Lung (tissue), 12 donors: ENCODE measurements around the gene DDX24. TPM values are rescaled to one million over a fixed set of nuclear protein-coding genes. Genes with fewer than 3 reads are reported as not detected.
A peak's percentile ranks its signal among the peaks of the same experiment; 100 is the strongest.

Source experiments
- ATAC-seq: fragments of 200-7000 bp; cut with Tn5 transposase; one replicate; pipeline ENCODE4 v1.9.1; 2020; ENCODE audit warnings: moderate number of reproducible peaks; ENCODE audit not compliant: insufficient read depth, low FRiP score
- DNase-seq, 3 donors: peaks; one replicate each; pipeline ENCODE4 v3.0.0-alpha.2; 2013 to 2017
- H3K27ac ChIP-seq, 2 donors: one replicate each; pipeline ENCODE4 v1.5.1; 2013; ENCODE audit warnings: mild to moderate bottlenecking in 2 of 2, moderate library complexity in 2 of 2, control low read depth in 1 of 2, inconsistent platforms in 1 of 2, low read depth in 1 of 2, low read length in 1 of 2
- H3K27me3 ChIP-seq, 3 donors: one replicate each; pipeline ENCODE4 v1.5.1; 2013; ENCODE audit warnings: low read length in 2 of 3; ENCODE audit not compliant: control insufficient read depth in 3 of 3, insufficient read depth in 3 of 3
- H3K36me3 ChIP-seq, 4 donors: one replicate each; pipeline ENCODE4 v1.5.1; 2013; ENCODE audit warnings: low read length in 4 of 4, mild to moderate bottlenecking in 1 of 4, moderate library complexity in 1 of 4; ENCODE audit not compliant: control insufficient read depth in 4 of 4, insufficient read depth in 4 of 4
- H3K4me1 ChIP-seq, 5 donors: one replicate each; pipeline ENCODE4 v1.5.1; 2013; ENCODE audit warnings: low read length in 5 of 5, mild to moderate bottlenecking in 2 of 5, moderate library complexity in 1 of 5; ENCODE audit not compliant: control insufficient read depth in 5 of 5, insufficient read depth in 5 of 5
- H3K4me3 ChIP-seq: one replicate; pipeline ENCODE4 v1.5.1; 2013; ENCODE audit warnings: mild to moderate bottlenecking, control low read depth, moderate library complexity
- H3K9ac ChIP-seq, 2 donors: one replicate each; pipeline ENCODE4 v1.5.1; 2013; ENCODE audit warnings: low read length in 2 of 2, control low read depth in 1 of 2; ENCODE audit not compliant: insufficient read depth in 1 of 2
- H3K9me3 ChIP-seq, 4 donors: one replicate each; pipeline ENCODE4 v1.5.1; 2013; ENCODE audit warnings: low read length in 3 of 4, mild to moderate bottlenecking in 1 of 4, moderate library complexity in 1 of 4; ENCODE audit not compliant: control insufficient read depth in 4 of 4, insufficient read depth in 3 of 4
- WGBS, 2 donors: extraction: QIAGEN DNeasy Blood & Tissue Kit; methylation state at CpG; one replicate each; pipeline ENCODE4 v1.1.7; 2013; 5-methylcytosine and 5-hydroxymethylcytosine counted together
- polyA plus RNA-seq, 2 donors: library from polyadenylated mRNA; stranded (reverse); fragments of 200-250 nt; gene quantifications; one replicate each; pipeline ENCODE4 v1.2.1, GENCODE V29; 2013
- total RNA-seq, 2 donors: library from RNA; depleted of rRNA in 1 of 2; stranded (reverse); fragments of >200 nt in 1 of 2; gene quantifications; one replicate each; pipeline ENCODE4 v1.2.1, GENCODE V29; 2014 to 2021
- TF ChIP-seq, protein P1 (sequence below): IDR thresholded peaks from 2 replicates; pipeline ENCODE4 v1.5.1; 2012; ENCODE audit warnings: mild to moderate bottlenecking; ENCODE audit errors: control extremely low read depth, extremely low read depth
- donor health status: control.
- donor health status: control.
- donor health status: Bipolar disorder and iron deficiency.
- donor health status: healthy.
- donor health status: DM: yes; HTN: yes; CAD: no.

Gene DDX24
- total and polyA plus RNA-seq, 4 donors: 78.4 to 138 (median 107) TPM

DNA sequence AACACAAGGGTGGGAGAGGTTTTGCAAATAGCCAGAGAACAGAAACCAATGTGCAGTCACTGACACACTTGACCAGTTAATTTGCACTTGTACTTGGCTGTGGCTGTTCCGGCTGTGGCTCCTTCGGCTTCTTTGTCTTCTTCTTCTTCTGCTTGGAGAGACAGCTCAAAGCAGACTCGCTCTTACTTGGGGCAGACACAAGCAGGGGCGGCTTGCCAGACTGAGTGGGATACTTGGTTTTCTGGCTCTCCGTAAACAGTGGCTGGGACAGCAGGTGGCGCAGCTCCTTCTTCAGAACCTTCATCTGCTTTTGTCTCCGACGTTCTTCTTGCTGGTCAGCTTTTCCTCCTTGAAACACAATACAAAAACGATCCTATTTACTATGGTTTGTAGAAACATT, 29.9 kb downstream of the DDX24 start:
- WGBS, 2 donors: 70 to 76% methylated on average over 9 of the region's 9 CpGs
- Histone ChIP-seq H3K4me1 (peaks cover 0 to 9% (median 0%) of the 10 kb centered on the region in 5 donors), H3K27ac (no peak overlapping the region), H3K36me3 (peaks cover 43 to 77% (median 58%) of the 10 kb centered on the region in 4 donors), H3K9ac (no peak overlapping the region), H3K4me3 (no peak overlapping the region), H3K27me3 (no peaks in the 10 kb centered on the region), H3K9me3 (no peaks in the 10 kb centered on the region)
- TF ChIP-seq, protein P1, sequence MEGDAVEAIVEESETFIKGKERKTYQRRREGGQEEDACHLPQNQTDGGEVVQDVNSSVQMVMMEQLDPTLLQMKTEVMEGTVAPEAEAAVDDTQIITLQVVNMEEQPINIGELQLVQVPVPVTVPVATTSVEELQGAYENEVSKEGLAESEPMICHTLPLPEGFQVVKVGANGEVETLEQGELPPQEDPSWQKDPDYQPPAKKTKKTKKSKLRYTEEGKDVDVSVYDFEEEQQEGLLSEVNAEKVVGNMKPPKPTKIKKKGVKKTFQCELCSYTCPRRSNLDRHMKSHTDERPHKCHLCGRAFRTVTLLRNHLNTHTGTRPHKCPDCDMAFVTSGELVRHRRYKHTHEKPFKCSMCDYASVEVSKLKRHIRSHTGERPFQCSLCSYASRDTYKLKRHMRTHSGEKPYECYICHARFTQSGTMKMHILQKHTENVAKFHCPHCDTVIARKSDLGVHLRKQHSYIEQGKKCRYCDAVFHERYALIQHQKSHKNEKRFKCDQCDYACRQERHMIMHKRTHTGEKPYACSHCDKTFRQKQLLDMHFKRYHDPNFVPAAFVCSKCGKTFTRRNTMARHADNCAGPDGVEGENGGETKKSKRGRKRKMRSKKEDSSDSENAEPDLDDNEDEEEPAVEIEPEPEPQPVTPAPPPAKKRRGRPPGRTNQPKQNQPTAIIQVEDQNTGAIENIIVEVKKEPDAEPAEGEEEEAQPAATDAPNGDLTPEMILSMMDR: no peak
- peak; percentile 28 to 59 (median 47) for DNase-seq
- ATAC-seq: no peak

DNA sequence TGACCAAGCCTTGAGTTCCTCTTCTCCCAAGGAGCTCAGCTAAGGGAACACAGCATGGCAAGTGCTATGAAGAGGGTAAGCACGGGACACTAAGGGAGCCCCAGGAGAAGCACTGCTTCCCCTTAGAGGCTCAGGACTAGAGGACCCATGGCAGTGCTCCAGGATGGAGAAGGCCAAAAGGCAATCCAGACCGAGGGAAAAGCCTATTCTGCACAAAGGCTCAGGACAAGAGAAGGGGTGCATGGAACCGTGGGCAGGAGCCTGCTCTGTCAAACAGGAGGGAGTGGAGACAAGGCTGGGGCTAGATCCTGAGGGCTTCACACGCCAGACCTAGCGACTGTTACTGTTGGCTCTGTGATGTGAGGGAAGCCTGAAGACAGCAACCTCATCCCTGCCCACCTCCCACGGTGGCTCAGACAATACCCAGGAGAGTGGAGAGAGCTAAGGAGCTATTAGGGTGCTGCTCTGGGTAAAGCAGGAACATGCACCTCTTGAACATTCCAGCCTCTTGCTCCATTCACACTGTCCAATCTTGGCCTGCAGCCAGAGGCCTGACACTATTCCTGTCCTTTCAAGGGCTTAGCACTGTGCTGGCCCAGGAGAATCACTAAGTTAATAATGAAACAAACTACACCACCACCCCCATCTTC, 30.6 kb downstream of the DDX24 start:
- Histone ChIP-seq H3K4me1 (peaks cover 0 to 9% (median 0%) of the 10 kb centered on the region in 5 donors), H3K9me3 (no peaks in the 10 kb centered on the region), H3K27ac (no peak overlapping the region), H3K4me3 (no peak overlapping the region), H3K9ac (no peak overlapping the region), H3K36me3 (peaks cover 36 to 77% (median 59%) of the 10 kb centered on the region in 4 donors), H3K27me3 (no peaks in the 10 kb centered on the region)
- DNase-seq (no peak), ATAC-seq (no peak)
- TF ChIP-seq, protein P1: no peak
- WGBS, 2 donors: 84 to 90% methylated on average over 6 of the region's 6 CpGs

DNA sequence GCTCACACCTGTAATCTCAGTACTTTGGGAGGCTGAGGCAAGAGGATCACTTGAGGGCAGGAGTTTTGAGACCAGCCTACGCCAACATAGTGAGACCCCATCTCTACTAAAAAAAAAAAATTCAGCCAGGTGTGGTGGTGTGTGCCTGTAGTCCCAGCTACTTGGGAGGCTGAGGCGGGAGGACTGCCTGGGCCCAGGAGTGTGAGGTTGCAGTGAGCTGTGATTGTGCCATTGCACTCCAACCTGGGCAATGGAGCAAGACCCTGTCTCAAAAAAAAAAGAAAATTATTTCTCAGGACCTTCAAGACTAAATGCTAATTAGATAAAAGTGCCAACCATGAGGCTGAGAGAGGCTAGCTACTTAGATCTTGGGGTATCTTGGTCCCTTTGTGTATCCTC, 31.4 kb downstream of the DDX24 start:
- H3K27ac ChIP-seq: no peak overlapping the region
- no peaks in the 10 kb centered on the region for H3K27me3 ChIP-seq
- WGBS, 2 donors: 84 to 100% methylated on average over 1 to 2 of the region's 2 CpGs
- DNase-seq (no peak), ATAC-seq (no peak)
- peaks cover 0 to 9% (median 0%) of the 10 kb centered on the region in 5 donors for H3K4me1 ChIP-seq
- H3K36me3 ChIP-seq: peaks cover 33 to 76% (median 58%) of the 10 kb centered on the region in 4 donors
- no peaks in the 10 kb centered on the region for H3K9me3 ChIP-seq
- H3K4me3 ChIP-seq: no peak overlapping the region
- no peak overlapping the region for H3K9ac ChIP-seq
- TF ChIP-seq, protein P1: no peak
